ENCODE measurements around the gene OR5C1.

Gene OR5C1

DNA sequence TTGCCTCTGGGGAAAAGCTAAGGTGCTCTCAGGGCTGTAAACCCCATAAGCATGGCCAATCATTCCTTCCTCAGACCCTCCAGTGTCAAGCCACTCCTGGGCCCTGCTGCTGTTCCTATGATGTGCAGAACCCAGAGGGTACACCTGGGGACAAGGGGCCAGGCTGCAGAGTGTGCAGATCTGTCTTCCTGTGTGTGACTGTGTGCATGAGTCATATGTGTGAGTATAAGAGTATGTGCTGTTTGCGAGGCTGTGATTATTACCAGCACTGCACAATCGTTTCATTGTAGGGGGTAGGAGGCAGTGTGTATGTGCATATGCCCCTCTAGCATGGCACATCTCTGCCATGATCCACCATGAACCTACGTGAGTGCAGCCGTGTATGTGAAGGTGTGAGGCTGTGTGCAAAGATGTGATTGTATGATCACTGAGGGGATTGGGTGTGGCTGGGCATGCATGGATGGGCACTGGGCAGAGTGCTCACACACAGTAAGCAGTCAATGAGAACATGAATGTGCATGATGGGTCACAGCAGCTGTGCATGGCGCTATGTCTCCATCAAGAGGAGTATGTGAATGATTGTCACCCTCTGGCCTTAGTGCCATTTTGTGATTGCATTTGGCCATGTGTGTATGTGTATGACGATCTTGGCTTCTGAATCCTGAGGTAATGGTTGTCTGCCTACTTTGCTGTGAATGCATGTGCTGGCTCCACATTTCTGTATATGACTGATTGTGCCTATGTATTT, 8.8 kb downstream of the OR5C1 start:
- no peak overlapping the region for H3K9ac ChIP-seq (ENCODE audit: low read length)
- H3K9me2 ChIP-seq (ENCODE audit: low read depth, low read length) = no peaks in the 10 kb centered on the region
- no peaks in the 10 kb centered on the region for H3K27me3 ChIP-seq (ENCODE audit: insufficient read depth, low read length)
- H3F3A ChIP-seq (ENCODE audit: insufficient read depth, low read length) = no peaks in the 10 kb centered on the region
- no peak overlapping the region for H2AFZ ChIP-seq (ENCODE audit: low read length)
- no peaks in the 10 kb centered on the region for H3K36me3 ChIP-seq (ENCODE audit: insufficient read depth, low read length)
- H3K27ac ChIP-seq (ENCODE audit: low read depth, low read length, poor library complexity, severe bottlenecking) = no peak overlapping the region
- H3K4me2 ChIP-seq (ENCODE audit: low read length) = no peak overlapping the region
- no peak overlapping the region for H3K4me3 ChIP-seq (ENCODE audit: low read depth, low read length, poor library complexity, severe bottlenecking)
- H3K79me2 ChIP-seq (ENCODE audit: insufficient read depth, low read length) = no peaks in the 10 kb centered on the region
- no peaks in the 10 kb centered on the region for H3K9me3 ChIP-seq (ENCODE audit: low read length)
- TF ChIP-seq, protein P1, sequence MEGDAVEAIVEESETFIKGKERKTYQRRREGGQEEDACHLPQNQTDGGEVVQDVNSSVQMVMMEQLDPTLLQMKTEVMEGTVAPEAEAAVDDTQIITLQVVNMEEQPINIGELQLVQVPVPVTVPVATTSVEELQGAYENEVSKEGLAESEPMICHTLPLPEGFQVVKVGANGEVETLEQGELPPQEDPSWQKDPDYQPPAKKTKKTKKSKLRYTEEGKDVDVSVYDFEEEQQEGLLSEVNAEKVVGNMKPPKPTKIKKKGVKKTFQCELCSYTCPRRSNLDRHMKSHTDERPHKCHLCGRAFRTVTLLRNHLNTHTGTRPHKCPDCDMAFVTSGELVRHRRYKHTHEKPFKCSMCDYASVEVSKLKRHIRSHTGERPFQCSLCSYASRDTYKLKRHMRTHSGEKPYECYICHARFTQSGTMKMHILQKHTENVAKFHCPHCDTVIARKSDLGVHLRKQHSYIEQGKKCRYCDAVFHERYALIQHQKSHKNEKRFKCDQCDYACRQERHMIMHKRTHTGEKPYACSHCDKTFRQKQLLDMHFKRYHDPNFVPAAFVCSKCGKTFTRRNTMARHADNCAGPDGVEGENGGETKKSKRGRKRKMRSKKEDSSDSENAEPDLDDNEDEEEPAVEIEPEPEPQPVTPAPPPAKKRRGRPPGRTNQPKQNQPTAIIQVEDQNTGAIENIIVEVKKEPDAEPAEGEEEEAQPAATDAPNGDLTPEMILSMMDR (IDR thresholded peaks at IDR 0.05; ENCODE audit: low read length) = peak; percentile 8; the same call in 1 of the 2 replicates
- TF ChIP-seq EZH2 (IDR thresholded peaks at IDR 0.05; ENCODE audit: borderline replicate concordance, low read length) = no peak
- H3K4me1 ChIP-seq (ENCODE audit: insufficient read depth, low read length, severe bottlenecking) = no peaks in the 10 kb centered on the region
- H4K20me1 ChIP-seq (ENCODE audit: insufficient read depth, low read length) = no peaks in the 10 kb centered on the region

DNA sequence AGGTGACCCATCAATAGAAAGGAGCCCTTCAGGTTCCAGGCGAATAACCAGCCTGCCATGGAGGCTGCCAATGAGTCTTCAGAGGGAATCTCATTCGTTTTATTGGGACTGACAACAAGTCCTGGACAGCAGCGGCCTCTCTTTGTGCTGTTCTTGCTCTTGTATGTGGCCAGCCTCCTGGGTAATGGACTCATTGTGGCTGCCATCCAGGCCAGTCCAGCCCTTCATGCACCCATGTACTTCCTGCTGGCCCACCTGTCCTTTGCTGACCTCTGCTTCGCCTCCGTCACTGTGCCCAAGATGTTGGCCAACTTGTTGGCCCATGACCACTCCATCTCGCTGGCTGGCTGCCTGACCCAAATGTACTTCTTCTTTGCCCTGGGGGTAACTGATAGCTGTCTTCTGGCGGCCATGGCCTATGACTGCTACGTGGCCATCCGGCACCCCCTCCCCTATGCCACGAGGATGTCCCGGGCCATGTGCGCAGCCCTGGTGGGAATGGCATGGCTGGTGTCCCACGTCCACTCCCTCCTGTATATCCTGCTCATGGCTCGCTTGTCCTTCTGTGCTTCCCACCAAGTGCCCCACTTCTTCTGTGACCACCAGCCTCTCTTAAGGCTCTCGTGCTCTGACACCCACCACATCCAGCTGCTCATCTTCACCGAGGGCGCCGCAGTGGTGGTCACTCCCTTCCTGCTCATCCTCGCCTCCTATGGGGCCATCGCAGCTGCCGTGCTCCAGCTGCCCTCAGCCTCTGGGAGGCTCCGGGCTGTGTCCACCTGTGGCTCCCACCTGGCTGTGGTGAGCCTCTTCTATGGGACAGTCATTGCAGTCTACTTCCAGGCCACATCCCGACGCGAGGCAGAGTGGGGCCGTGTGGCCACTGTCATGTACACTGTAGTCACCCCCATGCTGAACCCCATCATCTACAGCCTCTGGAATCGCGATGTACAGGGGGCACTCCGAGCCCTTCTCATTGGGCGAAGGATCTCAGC, 11.6 kb downstream of the OR5C1 start, which contains the start of gene OR1K1:
Gene OR1K1, plus strand, starts transcription at position 58 of the 995 bp plus-strand sequence. Its CDS starts 0 bp downstream, at position 58.
- no peak within 1 kb of the TSS for H3K4me2 ChIP-seq (ENCODE audit: low read length)
- no peaks in the 10 kb centered on the region for H3K27me3 ChIP-seq (ENCODE audit: insufficient read depth, low read length)
- TF ChIP-seq, protein P1 (IDR thresholded peaks at IDR 0.05; ENCODE audit: low read length) = no peak
- no peak for TF ChIP-seq EZH2 (IDR thresholded peaks at IDR 0.05; ENCODE audit: borderline replicate concordance, low read length)
- no peak within 1 kb of the TSS for H2AFZ ChIP-seq (ENCODE audit: low read length)
- H3K27ac ChIP-seq (ENCODE audit: low read depth, low read length, poor library complexity, severe bottlenecking) = no peak within 1 kb of the TSS
- no peaks in the 10 kb centered on the region for H3K36me3 ChIP-seq (ENCODE audit: insufficient read depth, low read length)
- no peaks in the 10 kb centered on the region for H3K9me2 ChIP-seq (ENCODE audit: low read depth, low read length)
- no peaks in the 10 kb centered on the region for H3K4me1 ChIP-seq (ENCODE audit: insufficient read depth, low read length, severe bottlenecking)
- H4K20me1 ChIP-seq (ENCODE audit: insufficient read depth, low read length) = no peaks in the 10 kb centered on the region
- no peak within 1 kb of the TSS for H3K4me3 ChIP-seq (ENCODE audit: low read depth, low read length, poor library complexity, severe bottlenecking)
- no peak within 1 kb of the TSS for H3K9ac ChIP-seq (ENCODE audit: low read length)
- no peaks in the 10 kb centered on the region for H3F3A ChIP-seq (ENCODE audit: insufficient read depth, low read length)
- no peaks in the 10 kb centered on the region for H3K9me3 ChIP-seq (ENCODE audit: low read length)
- H3K79me2 ChIP-seq (ENCODE audit: insufficient read depth, low read length) = no peaks in the 10 kb centered on the region

DNA sequence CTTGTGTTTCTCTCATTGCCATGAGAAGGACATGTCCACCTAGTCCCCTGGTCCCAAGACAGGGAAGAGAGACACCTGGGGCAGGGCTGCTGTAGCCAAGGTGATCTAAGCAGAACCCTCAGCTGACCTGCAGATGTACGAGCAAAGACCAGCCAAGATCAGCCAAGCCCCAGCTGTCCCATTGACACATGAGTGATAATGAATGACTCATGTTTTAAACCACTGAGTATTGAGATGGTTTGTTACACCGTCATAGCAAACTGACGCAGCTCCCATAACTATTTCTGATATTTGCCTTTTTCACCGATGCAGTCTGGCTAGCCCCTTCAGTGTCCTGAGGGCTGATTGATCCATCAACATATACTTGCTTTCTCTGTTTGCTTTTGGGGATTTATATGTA, 17.9 kb downstream of the OR5C1 start:
- H3K9ac ChIP-seq (ENCODE audit: low read length) = no peak overlapping the region
- H3K36me3 ChIP-seq (ENCODE audit: insufficient read depth, low read length) = no peaks in the 10 kb centered on the region
- H3K4me3 ChIP-seq (ENCODE audit: low read depth, low read length, poor library complexity, severe bottlenecking) = no peak overlapping the region
- no peaks in the 10 kb centered on the region for H3K79me2 ChIP-seq (ENCODE audit: insufficient read depth, low read length)
- H3K4me1 ChIP-seq (ENCODE audit: insufficient read depth, low read length, severe bottlenecking) = no peaks in the 10 kb centered on the region
- no peak overlapping the region for H2AFZ ChIP-seq (ENCODE audit: low read length)
- H3F3A ChIP-seq (ENCODE audit: insufficient read depth, low read length) = no peaks in the 10 kb centered on the region
- no peaks in the 10 kb centered on the region for H3K27me3 ChIP-seq (ENCODE audit: insufficient read depth, low read length)
- H3K9me2 ChIP-seq (ENCODE audit: low read depth, low read length) = no peaks in the 10 kb centered on the region
- no peak overlapping the region for H3K27ac ChIP-seq (ENCODE audit: low read depth, low read length, poor library complexity, severe bottlenecking)
- no peaks in the 10 kb centered on the region for H3K9me3 ChIP-seq (ENCODE audit: low read length)
- H3K4me2 ChIP-seq (ENCODE audit: low read length) = no peak overlapping the region
- TF ChIP-seq EZH2 (IDR thresholded peaks at IDR 0.05; ENCODE audit: borderline replicate concordance, low read length) = no peak
- TF ChIP-seq, protein P1 (IDR thresholded peaks at IDR 0.05; ENCODE audit: low read length) = no peak
- H4K20me1 ChIP-seq (ENCODE audit: insufficient read depth, low read length) = no peaks in the 10 kb centered on the region
